HEK293 (cell line): ENCODE measurements around the gene ACSS2.

Source experiments
- CTCF ChIA-PET: fragments of 350-600 bp; formaldehyde crosslinking; extraction: SDS; loops from one replicate; lab custom pipeline; 2021; ENCODE audit warnings: antibody characterized with exemption; lab: Yijun Ruan, JAX
- POLR2A ChIA-PET: fragments of 300-600 bp; formaldehyde crosslinking; extraction: SDS; loops from one replicate; lab custom pipeline; 2020; ENCODE audit warnings: antibody characterized with exemption, inconsistent platforms; lab: Yijun Ruan, JAX
- H3K27ac ChIP-seq: fragments of 200-500 bp; sonication (Bioruptor generic); 2 replicates; pipeline ENCODE4 v1.5.1; 2014; ENCODE audit warnings: low read depth, low read length, control low read depth, inconsistent platforms; ENCODE audit errors: extremely low read depth
- H3K36me3 ChIP-seq, 2 experiments: fragments of 200-500 bp in 1 of 2; sonication (Bioruptor generic) in 1 of 2; 1 replicate in 1 of 2; 2 replicates in 1 of 2; pipeline ENCODE4 v1.5.1; 2014 to 2017; ENCODE audit warnings: inconsistent platforms in 2 of 2, low read length in 2 of 2; ENCODE audit not compliant: control insufficient read depth in 2 of 2, insufficient read depth in 1 of 2
- H3K4me1 ChIP-seq: fragments of 200-500 bp; sonication (Bioruptor generic); 2 replicates; pipeline ENCODE4 v1.5.1; 2014; ENCODE audit warnings: mild to moderate bottlenecking, low read length, inconsistent platforms; ENCODE audit not compliant: control insufficient read depth, insufficient read depth
- H3K4me3 ChIP-seq: 2 replicates; pipeline ENCODE4 v1.5.1; 2011; ENCODE audit warnings: low read depth, mild to moderate bottlenecking, control low read depth, low read length, moderate library complexity
- H3K9me3 ChIP-seq: fragments of 200-500 bp; sonication (Bioruptor generic); 2 replicates; pipeline ENCODE4 v1.5.1; 2014; ENCODE audit warnings: low read depth, low read length, inconsistent platforms; ENCODE audit not compliant: control insufficient read depth, insufficient read depth
- FEZF1 ChIP-seq: fragments of 450-650 bp; formaldehyde crosslinking; IDR thresholded peaks from 2 replicates; pipeline ENCODE4 v1.5.1; 2016; ENCODE audit warnings: missing biosample characterization, missing genetic modification characterization
- GLIS1 ChIP-seq: fragments of 450-650 bp; formaldehyde crosslinking; IDR thresholded peaks from 2 replicates; pipeline ENCODE4 v1.5.1; 2016; ENCODE audit warnings: missing biosample characterization, missing genetic modification characterization
- HOXD13 ChIP-seq: sonication (generic); formaldehyde crosslinking; IDR thresholded peaks from 2 replicates; pipeline ENCODE4 v1.8.0; 2022; ENCODE audit warnings: missing genetic modification reagents, borderline replicate concordance
- OSR2 ChIP-seq: fragments of 450-650 bp; formaldehyde crosslinking; IDR thresholded peaks from 2 replicates; pipeline ENCODE4 v1.5.1; 2016; ENCODE audit warnings: missing biosample characterization, missing genetic modification characterization
- ZBTB7A ChIP-seq: fragments of 450-650 bp; formaldehyde crosslinking; IDR thresholded peaks from 2 replicates; pipeline ENCODE4 v1.5.1; 2016; ENCODE audit warnings: low read depth, missing biosample characterization, missing genetic modification characterization
- ZFP3 ChIP-seq: fragments of 450-650 bp; formaldehyde crosslinking; IDR thresholded peaks from 2 replicates; pipeline ENCODE4 v1.5.1; 2016; ENCODE audit warnings: low read depth, missing biosample characterization, missing genetic modification characterization
- ZFP37 ChIP-seq: fragments of 450-650 bp; formaldehyde crosslinking; IDR thresholded peaks from 2 replicates; pipeline ENCODE4 v1.5.1; 2016; ENCODE audit warnings: missing biosample characterization, missing genetic modification characterization
- ZNF140 ChIP-seq: fragments of 450-650 bp; formaldehyde crosslinking; IDR thresholded peaks from 2 replicates; pipeline ENCODE4 v1.5.1; 2016; ENCODE audit warnings: missing biosample characterization, missing genetic modification characterization
- ZNF202 ChIP-seq: fragments of 450-650 bp; formaldehyde crosslinking; IDR thresholded peaks from 2 replicates; pipeline ENCODE4 v1.5.1; 2016; ENCODE audit warnings: missing biosample characterization, missing genetic modification characterization, borderline replicate concordance
- ZNF24 ChIP-seq: fragments of 450-650 bp; formaldehyde crosslinking; IDR thresholded peaks from 2 replicates; pipeline ENCODE4 v1.5.1; 2016; ENCODE audit warnings: missing biosample characterization, missing genetic modification characterization
- ZNF426 ChIP-seq: fragments of 450-650 bp; formaldehyde crosslinking; IDR thresholded peaks from 2 replicates; pipeline ENCODE4 v1.5.1; 2017; ENCODE audit warnings: missing biosample characterization, missing genetic modification characterization, mild to moderate bottlenecking, inconsistent platforms, moderate library complexity
- ZNF626 ChIP-seq: fragments of 450-650 bp; sonication (Bioruptor Pico); formaldehyde crosslinking; IDR thresholded peaks from 2 replicates; pipeline ENCODE4 v1.5.1; 2018; ENCODE audit warnings: missing biosample characterization, missing genetic modification characterization, inconsistent platforms
- ZNF747 ChIP-seq: fragments of 450-650 bp; formaldehyde crosslinking; IDR thresholded peaks from 2 replicates; pipeline ENCODE4 v1.5.1; 2016; ENCODE audit warnings: missing biosample characterization, missing genetic modification characterization
- ZNF76 ChIP-seq: fragments of 450-650 bp; formaldehyde crosslinking; IDR thresholded peaks from 2 replicates; pipeline ENCODE4; 2016; ENCODE audit warnings: low read depth, missing biosample characterization, missing genetic modification characterization, borderline replicate concordance
- ZNF777 ChIP-seq: fragments of 450-650 bp; formaldehyde crosslinking; IDR thresholded peaks from 2 replicates; pipeline ENCODE4 v1.5.1; 2017; ENCODE audit warnings: missing biosample characterization, missing genetic modification characterization, borderline replicate concordance
- TF ChIP-seq, protein P1 (sequence below): fragments of 450-650 bp; formaldehyde crosslinking; IDR thresholded peaks from 2 replicates; pipeline ENCODE4 v1.5.1; 2016; ENCODE audit warnings: missing biosample characterization, missing genetic modification characterization
- TF ChIP-seq, protein P2 (sequence below): IDR thresholded peaks from 2 replicates; pipeline ENCODE4 v1.6.1; 2011; ENCODE audit warnings: mild to moderate bottlenecking, low read depth, low read length, borderline replicate concordance
- TF ChIP-seq, protein P3 (sequence below): fragments of 450-650 bp; formaldehyde crosslinking; IDR thresholded peaks from 2 replicates; pipeline ENCODE4 v1.5.1; 2016; ENCODE audit warnings: missing biosample characterization, missing genetic modification characterization
- TF ChIP-seq, protein P4 (sequence below): fragments of 450-650 bp; formaldehyde crosslinking; IDR thresholded peaks from 2 replicates; pipeline ENCODE4 v1.5.1; 2016; ENCODE audit warnings: missing biosample characterization, missing genetic modification characterization, borderline replicate concordance

ACSS2 gene

DNA sequence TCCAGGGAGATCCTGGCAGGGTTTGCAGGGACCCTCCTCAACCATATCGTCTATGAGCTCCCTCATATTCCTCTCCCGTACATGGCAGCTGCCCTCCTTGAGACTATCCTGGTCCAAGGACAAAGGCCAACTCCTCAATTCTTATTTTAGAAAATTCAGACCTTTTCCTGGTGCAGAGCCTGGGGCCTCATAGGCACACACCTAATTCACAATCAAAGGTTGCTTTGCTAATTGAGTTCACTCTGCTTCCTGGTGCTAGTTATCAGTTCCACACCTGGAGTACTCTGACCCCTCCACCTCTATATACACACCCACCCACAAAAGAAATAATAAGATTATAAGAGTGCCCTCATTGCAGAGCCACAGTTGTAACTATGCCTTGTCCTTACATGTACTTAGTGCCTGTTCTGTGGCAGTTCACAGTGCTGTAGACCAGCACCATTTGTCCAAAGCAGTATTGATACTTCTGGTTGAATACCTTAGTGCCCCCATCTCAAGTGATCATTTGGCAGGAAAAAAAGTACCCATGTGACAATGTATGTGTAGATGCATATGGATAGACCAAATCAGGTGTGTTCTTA, 40.5 kb downstream of the ACSS2 start:
- H3K4me1 ChIP-seq: no peaks in the 10 kb centered on the region
- ChIA-PET POLR2A (no interaction called here), CTCF (interaction anchor here (0.6 to 1.0 kb wide), 3 partner anchors 43 to 412 kb away, joined by 3 to 6 read pairs (median 5); no protein-coding TSS in a partner anchor)
- no peak overlapping the region for H3K4me3 ChIP-seq
- TF ChIP-seq, protein P1, sequence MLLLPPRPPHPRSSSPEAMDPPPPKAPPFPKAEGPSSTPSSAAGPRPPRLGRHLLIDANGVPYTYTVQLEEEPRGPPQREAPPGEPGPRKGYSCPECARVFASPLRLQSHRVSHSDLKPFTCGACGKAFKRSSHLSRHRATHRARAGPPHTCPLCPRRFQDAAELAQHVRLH (tag by site-specific recombination): no peak
- TF ChIP-seq ZFP37 (tag by site-specific recombination): no peak
- TF ChIP-seq ZNF140: no peak
- TF ChIP-seq ZFP3 (tag by site-specific recombination): no peak
- TF ChIP-seq ZNF24 (tag by site-specific recombination): no peak
- TF ChIP-seq, protein P2, sequence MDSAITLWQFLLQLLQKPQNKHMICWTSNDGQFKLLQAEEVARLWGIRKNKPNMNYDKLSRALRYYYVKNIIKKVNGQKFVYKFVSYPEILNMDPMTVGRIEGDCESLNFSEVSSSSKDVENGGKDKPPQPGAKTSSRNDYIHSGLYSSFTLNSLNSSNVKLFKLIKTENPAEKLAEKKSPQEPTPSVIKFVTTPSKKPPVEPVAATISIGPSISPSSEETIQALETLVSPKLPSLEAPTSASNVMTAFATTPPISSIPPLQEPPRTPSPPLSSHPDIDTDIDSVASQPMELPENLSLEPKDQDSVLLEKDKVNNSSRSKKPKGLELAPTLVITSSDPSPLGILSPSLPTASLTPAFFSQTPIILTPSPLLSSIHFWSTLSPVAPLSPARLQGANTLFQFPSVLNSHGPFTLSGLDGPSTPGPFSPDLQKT: no peak
- TF ChIP-seq, protein P3, sequence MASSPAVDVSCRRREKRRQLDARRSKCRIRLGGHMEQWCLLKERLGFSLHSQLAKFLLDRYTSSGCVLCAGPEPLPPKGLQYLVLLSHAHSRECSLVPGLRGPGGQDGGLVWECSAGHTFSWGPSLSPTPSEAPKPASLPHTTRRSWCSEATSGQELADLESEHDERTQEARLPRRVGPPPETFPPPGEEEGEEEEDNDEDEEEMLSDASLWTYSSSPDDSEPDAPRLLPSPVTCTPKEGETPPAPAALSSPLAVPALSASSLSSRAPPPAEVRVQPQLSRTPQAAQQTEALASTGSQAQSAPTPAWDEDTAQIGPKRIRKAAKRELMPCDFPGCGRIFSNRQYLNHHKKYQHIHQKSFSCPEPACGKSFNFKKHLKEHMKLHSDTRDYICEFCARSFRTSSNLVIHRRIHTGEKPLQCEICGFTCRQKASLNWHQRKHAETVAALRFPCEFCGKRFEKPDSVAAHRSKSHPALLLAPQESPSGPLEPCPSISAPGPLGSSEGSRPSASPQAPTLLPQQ (tag by site-specific recombination): no peak
- TF ChIP-seq FEZF1 (tag by site-specific recombination): no peak
- TF ChIP-seq GLIS1 (tag by site-specific recombination): no peak
- TF ChIP-seq, protein P4, sequence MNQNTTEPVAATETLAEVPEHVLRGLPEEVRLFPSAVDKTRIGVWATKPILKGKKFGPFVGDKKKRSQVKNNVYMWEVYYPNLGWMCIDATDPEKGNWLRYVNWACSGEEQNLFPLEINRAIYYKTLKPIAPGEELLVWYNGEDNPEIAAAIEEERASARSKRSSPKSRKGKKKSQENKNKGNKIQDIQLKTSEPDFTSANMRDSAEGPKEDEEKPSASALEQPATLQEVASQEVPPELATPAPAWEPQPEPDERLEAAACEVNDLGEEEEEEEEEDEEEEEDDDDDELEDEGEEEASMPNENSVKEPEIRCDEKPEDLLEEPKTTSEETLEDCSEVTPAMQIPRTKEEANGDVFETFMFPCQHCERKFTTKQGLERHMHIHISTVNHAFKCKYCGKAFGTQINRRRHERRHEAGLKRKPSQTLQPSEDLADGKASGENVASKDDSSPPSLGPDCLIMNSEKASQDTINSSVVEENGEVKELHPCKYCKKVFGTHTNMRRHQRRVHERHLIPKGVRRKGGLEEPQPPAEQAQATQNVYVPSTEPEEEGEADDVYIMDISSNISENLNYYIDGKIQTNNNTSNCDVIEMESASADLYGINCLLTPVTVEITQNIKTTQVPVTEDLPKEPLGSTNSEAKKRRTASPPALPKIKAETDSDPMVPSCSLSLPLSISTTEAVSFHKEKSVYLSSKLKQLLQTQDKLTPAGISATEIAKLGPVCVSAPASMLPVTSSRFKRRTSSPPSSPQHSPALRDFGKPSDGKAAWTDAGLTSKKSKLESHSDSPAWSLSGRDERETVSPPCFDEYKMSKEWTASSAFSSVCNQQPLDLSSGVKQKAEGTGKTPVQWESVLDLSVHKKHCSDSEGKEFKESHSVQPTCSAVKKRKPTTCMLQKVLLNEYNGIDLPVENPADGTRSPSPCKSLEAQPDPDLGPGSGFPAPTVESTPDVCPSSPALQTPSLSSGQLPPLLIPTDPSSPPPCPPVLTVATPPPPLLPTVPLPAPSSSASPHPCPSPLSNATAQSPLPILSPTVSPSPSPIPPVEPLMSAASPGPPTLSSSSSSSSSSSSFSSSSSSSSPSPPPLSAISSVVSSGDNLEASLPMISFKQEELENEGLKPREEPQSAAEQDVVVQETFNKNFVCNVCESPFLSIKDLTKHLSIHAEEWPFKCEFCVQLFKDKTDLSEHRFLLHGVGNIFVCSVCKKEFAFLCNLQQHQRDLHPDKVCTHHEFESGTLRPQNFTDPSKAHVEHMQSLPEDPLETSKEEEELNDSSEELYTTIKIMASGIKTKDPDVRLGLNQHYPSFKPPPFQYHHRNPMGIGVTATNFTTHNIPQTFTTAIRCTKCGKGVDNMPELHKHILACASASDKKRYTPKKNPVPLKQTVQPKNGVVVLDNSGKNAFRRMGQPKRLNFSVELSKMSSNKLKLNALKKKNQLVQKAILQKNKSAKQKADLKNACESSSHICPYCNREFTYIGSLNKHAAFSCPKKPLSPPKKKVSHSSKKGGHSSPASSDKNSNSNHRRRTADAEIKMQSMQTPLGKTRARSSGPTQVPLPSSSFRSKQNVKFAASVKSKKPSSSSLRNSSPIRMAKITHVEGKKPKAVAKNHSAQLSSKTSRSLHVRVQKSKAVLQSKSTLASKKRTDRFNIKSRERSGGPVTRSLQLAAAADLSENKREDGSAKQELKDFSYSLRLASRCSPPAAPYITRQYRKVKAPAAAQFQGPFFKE (tag by site-specific recombination): no peak
- TF ChIP-seq HOXD13: no peak
- TF ChIP-seq ZNF747 (tag by site-specific recombination): no peak
- no peak for TF ChIP-seq ZBTB7A
- TF ChIP-seq ZNF76: no peak
- TF ChIP-seq ZNF426 (tag by site-specific recombination): no peak
- TF ChIP-seq ZNF202 (tag by site-specific recombination): no peak
- TF ChIP-seq ZNF626 (tag by site-specific recombination): no peak
- TF ChIP-seq ZNF777 (tag by site-specific recombination): no peak
- no peak for TF ChIP-seq OSR2 (tag by site-specific recombination)
- TF ChIP-seq, all 188 proteins: peak for 0
- Histone ChIP-seq H3K9me3 (no peaks in the 10 kb centered on the region), H3K36me3 (peaks cover 0 to 24% of the 10 kb centered on the region in 2 experiments; a peak in 1 of 3 replicates), H3K27ac (no peak overlapping the region)
